IMR-90 (cell line): Measurements from ENCODE around the gene SPNS1. TPM values are rescaled to one million over a fixed set of nuclear protein-coding genes. Genes with fewer than 3 reads are reported as not detected.

Experiments used
- ATAC-seq: fragments of 200-7000 bp; cut with Tn5 transposase; 2 replicates; pipeline ENCODE4 v1.9.1; 2020; ENCODE audit warnings: low read depth, mild to moderate bottlenecking, moderate library complexity
- BruUV-seq: library from RNA; stranded (reverse); fragments of 400-500 nt; replicated peaks from 2 replicates; lab custom pipeline; 2021; lab: Mats Ljungman, UMichigan
- CTCF ChIA-PET: fragments of 300-600 bp; formaldehyde crosslinking; extraction: SDS; loops from one replicate; lab custom pipeline; 2021; ENCODE audit warnings: antibody characterized with exemption; lab: Yijun Ruan, JAX
- POLR2A ChIA-PET: fragments of 300-600 bp; sonication (Branson Sonifier 250); formaldehyde crosslinking; loops from one replicate; lab custom pipeline; 2022; ENCODE audit warnings: antibody characterized with exemption; ENCODE audit not compliant: unreplicated experiment; lab: Charles Lee
- DNase-seq: peaks from one replicate; pipeline ENCODE4 v3.0.0; 2013
- H2AFZ ChIP-seq: replicated peaks from 2 replicates; pipeline ENCODE3; 2013; ENCODE audit warnings: low read length, mild to moderate bottlenecking; ENCODE audit not compliant: poor library complexity
- H2AK5ac ChIP-seq: 2 replicates; pipeline ENCODE4 v1.6.1; 2013; ENCODE audit warnings: low read depth, low read length, inconsistent platforms
- H2AK9ac ChIP-seq: replicated peaks from 2 replicates; pipeline ENCODE3; 2013; ENCODE audit warnings: mild to moderate bottlenecking, low read depth, low read length, moderate library complexity; ENCODE audit not compliant: poor library complexity
- H2BK120ac ChIP-seq: 2 replicates; pipeline ENCODE4 v1.6.1; 2013; ENCODE audit warnings: low read depth, low read length, inconsistent platforms
- H2BK15ac ChIP-seq: 3 replicates; pipeline ENCODE4 v1.6.1; 2013; ENCODE audit warnings: low read depth, low read length, inconsistent platforms
- H2BK20ac ChIP-seq: 2 replicates; pipeline ENCODE4 v1.6.1; 2013; ENCODE audit warnings: low read depth, mild to moderate bottlenecking, inconsistent platforms, low read length, moderate library complexity
- H2BK5ac ChIP-seq: 2 replicates; pipeline ENCODE4 v1.6.1; 2013; ENCODE audit warnings: mild to moderate bottlenecking, low read depth, low read length, inconsistent platforms; ENCODE audit not compliant: poor library complexity, severe bottlenecking
- H3K14ac ChIP-seq: replicated peaks from 2 replicates; pipeline ENCODE4 v1.6.1; 2013; ENCODE audit warnings: low read depth, low read length, inconsistent platforms
- H3K18ac ChIP-seq: 2 replicates; pipeline ENCODE4 v1.6.1; 2013; ENCODE audit warnings: low read depth, low read length, control low read depth
- H3K23ac ChIP-seq: 2 replicates; pipeline ENCODE4 v1.6.1; 2013; ENCODE audit warnings: low read depth, low read length, inconsistent platforms
- H3K27ac ChIP-seq: 2 replicates; pipeline ENCODE4 v1.5.1; 2013; ENCODE audit warnings: mild to moderate bottlenecking, control low read depth, low read length; ENCODE audit not compliant: insufficient read depth
- H3K27me3 ChIP-seq: 2 replicates; pipeline ENCODE4 v1.6.1; 2013; ENCODE audit warnings: low read length; ENCODE audit not compliant: control insufficient read depth, insufficient read depth
- H3K36me3 ChIP-seq: 2 replicates; pipeline ENCODE4 v1.6.1; 2013; ENCODE audit warnings: low read length, mixed read lengths; ENCODE audit not compliant: control insufficient read depth, insufficient read depth
- H3K4ac ChIP-seq: 2 replicates; pipeline ENCODE4 v1.6.1; 2013; ENCODE audit warnings: low read depth, low read length, inconsistent platforms
- H3K4me1 ChIP-seq: 2 replicates; pipeline ENCODE4 v1.6.1; 2013; ENCODE audit warnings: low read length, mixed read lengths; ENCODE audit not compliant: control insufficient read depth, insufficient read depth
- H3K4me2 ChIP-seq: 2 replicates; pipeline ENCODE4 v1.6.1; 2013; ENCODE audit warnings: low read depth, mild to moderate bottlenecking, control low read depth, low read length, moderate library complexity
- H3K4me3 ChIP-seq: 2 replicates; pipeline ENCODE4 v1.5.1; 2013; ENCODE audit warnings: low read depth, mild to moderate bottlenecking, control low read depth, low read length, moderate library complexity; ENCODE audit not compliant: insufficient read depth
- H3K56ac ChIP-seq: 2 replicates; pipeline ENCODE4 v1.6.1; 2013; ENCODE audit warnings: low read length, inconsistent platforms; ENCODE audit not compliant: insufficient read depth; ENCODE audit errors: extremely low read depth
- H3K79me1 ChIP-seq, 2 experiments: 2 replicates each; pipeline ENCODE4 v1.6.1; 2013; ENCODE audit warnings: low read length in 2 of 2, inconsistent platforms in 1 of 2, low read depth in 1 of 2
- H3K9ac ChIP-seq: 2 replicates; pipeline ENCODE4 v1.6.1; 2013; ENCODE audit warnings: low read depth, low read length, control low read depth
- H3K9me1 ChIP-seq: 2 replicates; pipeline ENCODE4 v1.6.1; 2013; ENCODE audit warnings: low read length, inconsistent platforms; ENCODE audit not compliant: insufficient read depth
- H3K9me3 ChIP-seq: 2 replicates; pipeline ENCODE4 v1.6.1; 2013; ENCODE audit warnings: low read length; ENCODE audit not compliant: control insufficient read depth, insufficient read depth
- H4K20me1 ChIP-seq: 2 replicates; pipeline ENCODE4 v1.6.1; 2013; ENCODE audit warnings: low read length, inconsistent platforms; ENCODE audit not compliant: insufficient read depth
- H4K5ac ChIP-seq: 2 replicates; pipeline ENCODE4 v1.6.1; 2013; ENCODE audit warnings: mild to moderate bottlenecking, low read depth, low read length, control low read depth
- H4K8ac ChIP-seq, 2 experiments: 2 replicates each; pipeline ENCODE4 v1.6.1; 2013; ENCODE audit warnings: low read depth in 2 of 2, low read length in 2 of 2, control low read depth in 1 of 2, inconsistent platforms in 1 of 2
- H4K91ac ChIP-seq: 2 replicates; pipeline ENCODE4 v1.6.1; 2013; ENCODE audit warnings: low read depth, low read length, inconsistent platforms; ENCODE audit not compliant: insufficient read depth
- BHLHE40 ChIP-seq: fragments of 150-350 bp; IDR thresholded peaks from 2 replicates; pipeline ENCODE4 v1.6.1; 2016; ENCODE audit warnings: mild to moderate bottlenecking, low read depth, low read length
- CEBPB ChIP-seq: IDR thresholded peaks from 2 replicates; pipeline ENCODE4 v1.6.1; 2012; ENCODE audit warnings: low read depth, low read length, improper control_type of control experiment
- CTCF ChIP-seq: conservative IDR thresholded peaks from 2 replicates; pipeline ENCODE4 v1.5.1; 2012; ENCODE audit warnings: mild to moderate bottlenecking, low read depth, low read length, improper control_type of control experiment
- ELK1 ChIP-seq: fragments of 150-350 bp; IDR thresholded peaks from 2 replicates; pipeline ENCODE4 v1.6.1; 2016; ENCODE audit warnings: low read depth, mild to moderate bottlenecking, low read length, moderate library complexity, borderline replicate concordance
- FOS ChIP-seq: fragments of 150-350 bp; IDR thresholded peaks from 2 replicates; pipeline ENCODE4 v1.6.1; 2016; ENCODE audit warnings: low read depth, low read length
- MAFK ChIP-seq: IDR thresholded peaks from 2 replicates; pipeline ENCODE4 v1.6.1; 2012; ENCODE audit warnings: low read depth, low read length, improper control_type of control experiment
- MAZ ChIP-seq: IDR thresholded peaks from 2 replicates; pipeline ENCODE4 v1.6.1; 2012; ENCODE audit warnings: low read depth, mild to moderate bottlenecking, low read length, improper control_type of control experiment, moderate library complexity, borderline replicate concordance
- MXI1 ChIP-seq: IDR thresholded peaks from 2 replicates; pipeline ENCODE4 v1.6.1; 2012; ENCODE audit warnings: low read depth, mild to moderate bottlenecking, low read length, moderate library complexity, borderline replicate concordance
- NFE2L2 ChIP-seq: fragments of 150-350 bp; IDR thresholded peaks from 2 replicates; pipeline ENCODE4 v1.6.1; 2016; ENCODE audit warnings: low read depth, mild to moderate bottlenecking, low read length
- POLR2A ChIP-seq: IDR thresholded peaks from 2 replicates; pipeline ENCODE4 v1.6.1; 2012; ENCODE audit warnings: mild to moderate bottlenecking, low read depth, low read length
- RAD21 ChIP-seq: IDR thresholded peaks from 2 replicates; pipeline ENCODE4 v1.6.1; 2012; ENCODE audit warnings: low read length, improper control_type of control experiment
- RCOR1 ChIP-seq: IDR thresholded peaks from 2 replicates; pipeline ENCODE4 v1.6.1; 2012; ENCODE audit warnings: mild to moderate bottlenecking, low read length, improper control_type of control experiment; ENCODE audit not compliant: insufficient replicate concordance
- RFX5 ChIP-seq: IDR thresholded peaks from 2 replicates; pipeline ENCODE4 v1.8.0; 2012; ENCODE audit warnings: low read depth, mild to moderate bottlenecking, low read length, moderate library complexity
- SMC3 ChIP-seq: fragments of 150-350 bp; IDR thresholded peaks from 2 replicates; pipeline ENCODE4 v1.6.1; 2016; ENCODE audit warnings: low read depth, mild to moderate bottlenecking, antibody characterized with exemption, low read length, moderate library complexity
- USF2 ChIP-seq: fragments of 150-350 bp; IDR thresholded peaks from 2 replicates; pipeline ENCODE4 v1.6.1; 2017; ENCODE audit warnings: mild to moderate bottlenecking, antibody characterized with exemption, low read length, low read depth
- WGBS, 2 experiments: methylation state at CpG; one replicate each; pipeline versions ENCODE4 v1.1.5 to v1.1.7; 2013; ENCODE audit warnings: missing lambda C conversion rate in 2 of 2; ENCODE audit not compliant: insufficient read length in 1 of 2; ENCODE audit errors: extremely low coverage in 2 of 2; 5-methylcytosine and 5-hydroxymethylcytosine counted together
- dilution Hi-C: fragments of 300-500 bp; cut with HindIII; formaldehyde crosslinking; loops from one replicate; pipeline ENCODE4 v1.14.3; 2018; ENCODE audit warnings: low sequenced_read_pairs; ENCODE audit not compliant: unreplicated experiment
- in situ Hi-C: fragments of 300-500 bp; cut with MboI; formaldehyde crosslinking; loops from 3 replicates; pipeline ENCODE4 v1.14.3; 2019; ENCODE audit warnings: low sequenced_read_pairs, inconsistent platforms, mixed read lengths
- intact Hi-C: fragments of 100-400 bp; cut with micrococcal nuclease; formaldehyde crosslinking; loops from 2 replicates; pipeline ENCODE4 v1.10.0; 2022
- polyA plus RNA-seq, 3 experiments: library from polyadenylated mRNA; depleted of rRNA; stranded (reverse); fragments of >200 nt; gene quantifications; 2 replicates each; pipeline ENCODE4 v1.2.3, GENCODE V29; 2012; ENCODE audit warnings: low replicate concordance in 1 of 3
- total RNA-seq: library from RNA; depleted of rRNA; stranded (reverse); fragments of >200 nt; gene quantifications from 2 replicates; pipeline ENCODE4 v1.2.3, GENCODE V29; 2012

Gene SPNS1
- total and polyA plus RNA-seq, 2 of the 4 experiments (the other 2 are of a cell fraction): 4.7 to 37.3 TPM

- Histone ChIP-seq H3K27me3 (peaks cover 7% of the 10 kb centered on the region; the same call in 1 of the 2 replicates), H2BK120ac (no peak overlapping the region), H3K36me3 (no peaks in the 10 kb centered on the region), H3K18ac (no peak overlapping the region), H3K23ac (no peak overlapping the region), H4K91ac (no peak overlapping the region), H3K4me2 (no peak overlapping the region), H2BK5ac (no peak overlapping the region), H2AK9ac (no peak overlapping the region), H3K4me3 (no peak overlapping the region), H3K9me1 (no peaks in the 10 kb centered on the region), H2BK20ac (no peak overlapping the region), H3K4ac (no peak overlapping the region), H3K14ac (no peak overlapping the region), H2BK15ac (no peak overlapping the region), H4K5ac (no peak overlapping the region), H2AFZ (no peak overlapping the region), H3K27ac (no peak overlapping the region), H3K9me3 (no peaks in the 10 kb centered on the region), H4K20me1 (no peaks in the 10 kb centered on the region), H3K9ac (no peak overlapping the region), H3K79me1 (no peaks in the 10 kb centered on the region), H2AK5ac (no peak overlapping the region), H3K56ac (no peak overlapping the region), H4K8ac (no peak overlapping the region), H3K4me1 (no peaks in the 10 kb centered on the region)
- DNase-seq: no peak
- no peak for ATAC-seq
- TF ChIP-seq CEBPB: no peak
- no peak for TF ChIP-seq BHLHE40
- TF ChIP-seq ELK1: no peak
- no peak for TF ChIP-seq MAZ
- TF ChIP-seq POLR2A: no peak
- TF ChIP-seq MXI1: no peak
- TF ChIP-seq USF2: no peak
- TF ChIP-seq MAFK: no peak
- no peak for TF ChIP-seq RAD21
- TF ChIP-seq CTCF: no peak
- TF ChIP-seq RCOR1: no peak
- TF ChIP-seq NFE2L2: no peak
- TF ChIP-seq FOS: no peak
- no peak for TF ChIP-seq RFX5
- TF ChIP-seq SMC3: no peak
- in situ Hi-C loops: no loop called here
- intact Hi-C loops: no loop called here
- CTCF ChIA-PET: interaction anchor here (1.8 kb wide), 1 partner anchor 10 kb away, joined by 6 read pairs; no protein-coding TSS in a partner anchor
- dilution Hi-C loops: no loop called here
- POLR2A ChIA-PET: no interaction called here
- no CpG with 5 or more reads among the region's 4 CpGs for WGBS, 2 experiments
- no TSS peak for BruUV-seq
These were observed 39.2 kb upstream of the SPNS1 start for GRCh38 chr16:28935346-28935745.
